Stimulated activated naive CD8-positive, alpha-beta T cell treated with anti-CD3 and anti-CD28 coated beads, Interleukin-15, Interleukin-2, amounts not matched to agents 100 U/mL and 50 U/mL, for 24 hours (primary cell): Measurements from ENCODE around the gene GSN.
"Not testable (repeated sequence)": the region's sequence is repeated elsewhere in the genome, so short reads cannot be mapped to it uniquely, and the experiment has no call there.

Experiments used
- ATAC-seq: fragments of 150-1000 bp; cut with Tn5 transposase; one replicate; pipeline ENCODE4 v1.10.0; 2021
- DNase-seq: peaks from one replicate; pipeline ENCODE4 v3.0.0; 2021

GSN gene

DNA sequence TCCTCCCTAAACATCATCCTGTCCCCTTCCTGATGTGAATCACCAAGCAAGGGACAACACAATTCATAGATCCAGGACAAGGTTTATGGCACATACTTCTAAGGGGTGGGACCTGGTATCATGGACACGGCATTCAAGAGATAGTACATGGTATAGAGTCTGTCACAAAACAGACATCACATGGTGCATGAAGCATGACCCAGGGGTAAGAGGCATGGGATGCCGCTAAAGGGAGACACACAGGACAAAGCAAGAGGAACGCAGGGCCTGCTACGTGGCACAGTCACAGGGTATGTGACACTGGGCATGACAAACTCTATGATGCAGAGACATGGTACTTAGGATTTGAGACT lies 20.7 kb downstream of the GSN start:
- DNase-seq (no peak), ATAC-seq (no peak)

DNA sequence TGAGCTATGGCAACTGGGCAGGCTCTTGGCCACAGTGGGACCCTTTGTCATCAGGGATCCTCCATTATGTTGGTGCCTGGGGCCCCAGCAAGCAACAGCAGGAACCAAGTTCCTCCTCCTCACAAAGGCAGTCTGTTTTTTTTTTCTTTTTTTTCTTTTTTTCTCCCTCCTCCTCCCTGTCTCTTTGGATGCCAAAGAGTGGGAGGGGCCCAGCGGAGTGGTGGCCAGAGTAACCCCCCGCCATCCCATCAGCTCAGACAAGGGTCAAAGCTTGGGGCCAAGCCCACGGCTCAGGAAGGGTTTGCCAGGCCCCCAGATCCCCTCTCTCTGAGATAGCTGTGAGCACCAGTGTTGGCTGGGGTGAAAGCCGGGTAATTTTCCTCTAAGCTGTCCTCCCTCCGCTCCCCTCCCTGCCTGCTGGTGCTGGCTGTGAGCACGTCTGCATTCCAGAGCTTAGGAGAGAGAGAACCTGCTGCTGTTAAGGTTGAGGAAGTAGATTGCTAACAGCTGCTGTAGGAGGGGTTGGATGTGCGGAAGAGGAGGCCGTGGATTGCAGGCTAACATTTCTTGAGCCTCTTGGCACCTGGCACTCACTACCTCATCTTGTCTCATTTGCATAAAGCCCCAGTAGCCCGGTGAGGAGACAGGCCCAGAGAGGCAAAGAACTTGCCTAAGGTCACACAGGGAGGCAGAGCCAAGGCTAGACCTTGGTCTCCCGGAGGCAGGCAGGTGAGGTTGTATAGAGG lies 21.2 kb downstream of the GSN start:
- ATAC-seq, result no peak

DNA sequence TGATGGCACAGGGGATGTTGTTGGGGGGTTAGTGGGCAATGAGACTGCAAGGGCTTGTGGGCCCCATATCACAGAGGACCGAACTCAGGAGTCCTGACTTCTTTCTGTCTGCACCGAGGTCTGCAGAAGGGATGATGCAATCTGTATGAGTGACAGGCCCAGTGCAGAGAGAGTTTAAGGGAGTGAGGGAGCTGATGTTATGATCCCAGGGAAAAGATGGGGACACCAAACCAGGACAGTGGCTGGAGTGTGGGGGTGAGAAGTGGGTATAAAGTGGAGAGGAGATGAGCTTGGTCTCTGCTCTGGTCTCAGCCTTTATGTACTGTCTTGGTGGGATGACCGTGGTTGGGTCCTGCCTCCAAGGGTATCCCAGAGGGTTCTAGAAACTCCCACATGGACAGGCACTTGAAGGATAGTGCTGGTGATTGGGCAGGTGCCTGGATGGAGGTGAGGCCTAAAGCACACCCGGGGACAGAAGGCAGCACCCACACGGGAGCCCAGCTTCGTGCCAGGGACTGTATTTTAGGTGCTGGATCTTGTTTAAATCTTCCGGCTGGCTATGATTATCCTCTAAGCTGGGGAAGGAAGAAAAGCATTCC lies 21.9 kb downstream of the GSN start:
- DNase-seq (no peak), ATAC-seq (no peak)

More for the DNA sequence above, 21.2 kb downstream of the GSN start:
- DNase-seq, result no peak

DNA sequence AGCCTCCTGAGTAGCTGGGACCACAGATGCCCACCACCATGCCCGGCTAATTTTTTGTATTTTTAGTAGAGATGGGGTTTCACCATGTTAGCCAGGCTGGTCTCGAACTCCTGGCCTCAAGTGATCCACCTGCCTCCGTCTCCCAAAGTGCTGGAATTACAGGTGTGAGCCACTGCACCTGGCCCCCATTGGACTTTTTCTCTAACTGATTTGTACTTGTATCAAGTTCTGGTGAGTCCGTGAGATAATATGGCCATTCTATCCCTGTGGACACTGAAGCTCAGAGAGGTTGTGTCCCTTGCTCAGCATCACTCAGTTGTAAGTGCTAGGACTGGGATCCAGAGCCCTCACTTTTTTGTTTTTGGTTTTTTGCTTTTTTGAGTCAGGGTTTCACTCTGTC lies 23.6 kb downstream of the GSN start:
- not testable (repeated sequence) for ATAC-seq, DNase-seq

DNA sequence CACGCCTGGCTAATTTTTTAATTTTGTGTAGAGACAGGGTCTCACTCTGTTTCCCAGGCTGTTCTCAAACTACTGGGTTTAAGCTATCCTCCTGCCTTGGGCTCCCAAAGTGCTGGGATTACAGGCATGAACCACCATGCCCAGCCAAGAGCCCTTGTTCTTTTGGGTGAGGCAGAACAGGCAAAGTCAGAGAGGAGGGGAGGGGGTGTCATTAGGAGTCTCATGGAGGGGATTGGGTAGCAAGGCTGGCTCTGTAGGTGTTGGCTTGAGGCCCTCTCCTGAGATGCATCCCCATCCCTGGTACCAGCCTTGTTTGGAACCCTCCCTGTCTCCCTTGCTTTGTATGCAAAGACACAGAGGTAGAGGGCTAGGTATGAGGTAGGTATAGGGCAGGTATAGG lies 24.1 kb downstream of the GSN start:
- ATAC-seq (no peak), DNase-seq (no peak)

DNA sequence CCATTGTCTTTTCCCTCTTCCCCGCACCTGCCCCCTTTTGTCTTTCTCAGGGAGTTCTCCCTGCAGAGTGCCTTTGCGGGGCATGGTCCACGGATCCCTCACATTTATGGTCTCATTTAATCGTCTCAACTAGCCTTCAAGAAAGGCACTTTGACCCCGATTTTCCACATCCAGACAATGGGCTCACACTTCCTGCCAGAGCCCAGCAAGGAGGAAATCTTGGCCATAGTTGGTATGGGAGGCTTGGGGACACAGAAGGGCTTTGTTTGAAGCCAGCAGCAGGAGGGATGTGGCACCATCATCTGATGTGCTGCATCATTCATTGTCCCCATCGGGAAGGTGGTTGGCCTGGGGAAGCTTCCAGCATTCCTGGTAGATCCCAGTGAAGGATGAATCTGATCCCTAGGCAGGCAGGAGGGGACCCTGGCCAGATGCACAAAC lies 24.9 kb downstream of the GSN start:
- DNase-seq, result no peak
- ATAC-seq, result no peak

DNA sequence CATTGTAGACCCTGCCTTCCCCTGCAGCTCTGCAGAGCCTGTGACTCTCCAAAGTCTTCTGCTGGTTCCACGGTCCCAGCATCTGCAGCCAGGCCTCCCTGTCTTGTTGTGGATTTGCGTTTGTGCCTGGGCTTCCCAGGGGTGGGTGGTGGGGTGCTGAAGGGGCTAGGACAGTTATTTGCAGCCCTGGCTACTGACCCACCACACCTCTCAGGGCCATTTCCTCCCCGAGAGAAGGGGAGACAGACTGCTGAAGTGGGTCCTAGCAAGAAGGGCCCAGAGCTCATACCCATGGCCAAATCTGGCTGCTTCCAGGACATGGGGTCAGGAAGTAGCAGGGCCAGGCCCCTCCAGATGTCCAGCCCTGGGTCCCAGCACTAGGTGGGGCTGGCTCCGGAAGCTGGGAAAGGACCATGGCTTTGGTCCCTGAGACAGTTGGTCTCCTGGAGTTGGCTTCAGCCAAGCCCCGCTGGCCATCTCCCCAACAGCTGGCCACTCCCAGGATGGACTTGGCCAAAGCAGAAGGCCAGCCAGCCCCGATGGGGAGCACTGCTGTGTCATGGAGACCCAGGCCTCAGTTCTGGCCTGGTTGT lies 26.3 kb downstream of the GSN start:
- DNase-seq, result no peak
- no peak for ATAC-seq

DNA sequence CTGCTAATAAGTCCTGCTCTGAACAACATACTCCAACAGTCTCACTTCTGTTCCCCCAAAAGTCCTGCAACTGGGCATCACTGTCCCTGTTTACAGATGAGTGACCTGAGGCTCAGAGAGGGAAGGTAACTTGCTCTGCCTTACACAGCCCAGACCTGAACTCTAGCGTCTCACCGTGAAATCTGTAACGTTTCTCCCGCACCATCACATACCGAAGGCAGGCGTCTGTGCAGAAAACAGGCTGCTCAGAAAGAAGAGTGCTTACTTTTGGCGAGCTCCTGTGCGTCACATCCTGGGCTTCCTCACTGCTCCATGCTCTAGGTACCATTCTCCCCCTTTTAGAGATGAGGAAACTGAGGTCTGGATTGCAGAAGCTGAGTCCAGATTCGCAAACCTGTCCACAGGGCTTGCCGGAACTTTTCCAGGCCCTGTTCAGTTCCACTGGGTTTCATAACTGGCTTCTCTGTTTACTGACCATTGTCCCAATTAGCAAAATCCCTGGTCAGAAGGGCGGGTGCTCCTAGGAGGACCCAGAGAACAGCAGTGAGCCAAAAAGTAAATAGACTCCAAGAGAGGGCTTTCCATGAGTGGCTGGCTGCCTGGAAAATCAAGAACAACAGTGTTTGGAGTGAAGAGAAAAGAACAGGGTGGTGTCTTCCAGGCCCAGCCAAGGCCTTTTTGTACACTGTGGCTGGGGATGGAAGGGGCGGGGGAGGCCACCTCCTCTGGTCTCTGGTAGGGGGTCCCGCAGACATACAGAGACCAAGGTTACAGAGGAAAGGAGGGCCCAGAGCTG lies 27.1 kb downstream of the GSN start:
- DNase-seq (no peak), ATAC-seq (no peak)

DNA sequence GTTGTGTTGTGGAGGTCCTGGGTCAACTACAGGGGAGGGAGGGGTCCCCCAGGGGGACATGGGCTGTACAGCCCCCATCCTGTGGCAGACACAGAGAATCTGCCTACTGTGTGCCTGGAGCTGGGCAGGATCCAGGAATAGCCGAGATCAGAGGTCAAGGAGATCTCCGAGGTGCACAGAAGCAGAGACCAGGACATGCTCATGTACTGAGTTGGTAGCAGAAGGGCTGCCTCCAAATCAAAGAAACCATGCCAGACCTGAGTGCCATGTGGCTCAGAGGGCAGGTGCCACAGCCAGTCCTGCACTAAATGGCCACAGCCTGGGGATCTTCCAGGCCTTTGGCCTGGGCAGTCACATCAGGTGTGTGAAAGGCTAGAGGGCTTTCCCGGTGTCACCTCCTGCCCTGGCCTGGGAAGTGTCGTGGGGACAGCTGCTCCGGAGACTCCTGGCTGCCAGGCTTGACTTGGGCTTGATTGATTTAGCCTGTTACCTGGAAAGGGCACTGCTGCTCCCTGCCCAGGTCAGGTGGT lies 27.8 kb downstream of the GSN start:
- DNase-seq (no peak), ATAC-seq (no peak)

DNA sequence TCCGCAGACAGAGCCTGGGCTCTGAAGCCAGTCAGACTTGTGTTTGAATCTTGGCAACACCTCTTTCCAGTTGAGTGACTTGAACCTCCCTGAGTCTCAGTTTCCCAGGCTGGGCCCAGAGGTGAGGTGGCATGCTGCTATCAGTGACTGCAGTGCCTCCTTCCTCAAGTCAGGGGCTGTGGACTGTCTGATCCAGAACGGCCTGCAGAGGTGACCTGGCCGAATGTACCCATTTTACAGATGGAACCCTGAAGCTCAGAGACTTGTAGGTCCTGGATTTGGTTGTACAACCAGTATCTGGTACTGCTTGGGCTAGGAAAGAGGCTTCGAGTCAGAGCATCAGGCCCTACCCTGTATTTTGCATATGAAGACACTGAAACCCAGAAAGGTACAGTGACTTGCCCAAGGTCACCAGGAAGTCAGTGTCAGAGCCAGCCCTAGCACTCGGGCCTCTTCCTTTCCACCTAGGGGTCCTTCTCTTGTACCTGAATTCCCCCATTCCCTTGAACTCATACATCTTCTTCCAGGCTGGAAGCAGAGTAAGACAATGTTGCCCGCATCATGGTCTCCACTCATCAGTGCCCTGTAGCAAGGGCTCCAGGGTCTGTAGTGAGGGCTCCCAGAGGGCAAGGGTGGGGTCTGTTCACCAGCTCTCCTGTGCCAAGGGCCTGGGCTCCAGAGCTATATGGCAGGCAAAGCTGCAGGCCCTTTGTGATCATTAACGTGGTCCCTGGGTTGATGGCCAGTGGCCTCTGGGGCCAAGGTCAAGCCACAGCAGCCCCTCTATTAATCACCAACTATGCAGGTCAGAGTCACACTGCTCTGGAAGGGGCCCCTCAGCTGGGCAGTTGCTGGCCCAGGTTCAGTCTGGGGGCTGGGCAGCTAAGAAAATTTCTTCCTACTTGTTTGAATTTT lies 28.5 kb downstream of the GSN start:
- no peak for ATAC-seq
- DNase-seq, result no peak

DNA sequence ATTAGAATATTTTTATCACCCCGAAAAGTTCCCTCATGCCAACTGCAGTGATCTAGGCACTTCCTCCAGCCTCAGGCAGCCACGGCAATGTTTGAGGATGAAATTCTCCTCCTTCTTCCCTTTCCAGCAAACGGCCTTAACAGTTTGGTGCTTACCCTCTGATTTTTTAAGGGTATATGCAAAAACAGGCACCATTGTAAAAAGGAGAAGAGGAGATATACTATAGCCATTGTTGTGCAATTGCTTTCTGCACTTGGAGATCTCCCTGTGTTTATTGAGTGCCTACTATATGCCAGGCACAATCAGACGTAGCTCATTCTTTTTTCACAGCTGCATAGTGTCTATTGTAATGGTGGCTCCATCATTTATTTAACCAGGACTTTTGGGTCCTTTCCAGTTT lies 29.4 kb downstream of the GSN start:
- DNase-seq (no peak), ATAC-seq (no peak)

DNA sequence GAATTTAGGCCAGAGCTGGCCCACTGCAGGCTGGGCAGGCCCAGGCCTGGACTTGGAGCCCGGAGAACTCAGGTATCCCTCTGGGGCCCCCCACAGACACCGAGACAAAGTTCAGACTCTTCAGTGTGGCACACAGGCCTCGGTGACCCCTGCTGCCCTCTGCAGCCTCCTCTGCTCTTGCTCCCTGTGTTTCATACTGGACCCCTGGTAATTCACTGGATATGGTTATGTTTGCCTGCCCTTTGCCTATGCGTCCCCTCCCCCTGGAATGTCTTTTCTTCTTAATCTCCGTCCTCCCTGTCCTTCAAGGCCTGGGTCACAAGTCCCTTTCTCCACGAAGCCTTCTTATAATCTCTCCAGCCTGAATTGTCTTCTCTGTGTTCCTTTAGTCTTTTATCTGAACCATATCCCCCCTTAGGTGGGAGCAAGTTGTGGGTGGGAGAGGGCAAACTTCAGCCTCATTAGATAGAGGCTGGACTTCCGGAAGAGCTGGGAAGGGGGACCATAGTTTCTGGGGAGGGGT lies 30.1 kb downstream of the GSN start:
- DNase-seq (no peak), ATAC-seq (no peak)

DNA sequence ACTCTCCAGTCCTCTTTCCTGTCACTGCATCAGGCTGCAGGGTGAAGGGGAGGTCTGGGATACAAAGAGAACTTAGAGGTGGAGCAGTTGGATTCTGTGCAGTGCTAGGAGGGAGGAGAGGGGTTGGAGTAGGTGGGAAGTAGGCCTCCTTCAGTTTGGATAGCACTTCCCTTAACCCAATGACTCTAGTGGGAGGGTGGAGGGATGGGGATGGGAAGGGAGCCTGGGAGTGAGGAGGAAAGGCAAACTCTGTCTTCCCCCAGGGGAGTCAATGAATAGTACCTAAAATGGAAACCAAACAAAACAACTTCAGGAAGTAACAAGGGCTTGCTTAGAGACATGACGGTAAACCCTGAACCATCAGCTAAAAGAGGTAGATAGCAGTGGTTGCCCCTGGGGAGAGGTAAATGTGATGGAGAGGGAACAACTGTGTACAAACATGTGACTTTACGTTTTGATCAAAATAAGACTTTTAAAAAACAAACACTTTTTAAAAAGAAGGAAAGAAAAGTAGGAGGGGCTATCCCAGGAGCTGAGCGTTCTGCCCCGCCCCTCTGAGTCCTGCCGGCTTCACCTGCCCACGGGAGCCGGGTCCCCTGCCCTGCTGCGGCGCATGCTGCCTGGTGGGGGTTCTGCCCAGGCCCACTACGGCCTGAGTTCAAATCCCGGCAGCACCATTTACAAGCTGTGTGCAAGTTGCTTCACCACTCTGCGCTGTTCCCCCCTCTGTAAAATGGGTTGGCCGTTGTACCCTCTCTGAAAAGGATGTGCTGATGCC lies 30.9 kb downstream of the GSN start:
- ATAC-seq, result no peak
- no peak for DNase-seq

DNA sequence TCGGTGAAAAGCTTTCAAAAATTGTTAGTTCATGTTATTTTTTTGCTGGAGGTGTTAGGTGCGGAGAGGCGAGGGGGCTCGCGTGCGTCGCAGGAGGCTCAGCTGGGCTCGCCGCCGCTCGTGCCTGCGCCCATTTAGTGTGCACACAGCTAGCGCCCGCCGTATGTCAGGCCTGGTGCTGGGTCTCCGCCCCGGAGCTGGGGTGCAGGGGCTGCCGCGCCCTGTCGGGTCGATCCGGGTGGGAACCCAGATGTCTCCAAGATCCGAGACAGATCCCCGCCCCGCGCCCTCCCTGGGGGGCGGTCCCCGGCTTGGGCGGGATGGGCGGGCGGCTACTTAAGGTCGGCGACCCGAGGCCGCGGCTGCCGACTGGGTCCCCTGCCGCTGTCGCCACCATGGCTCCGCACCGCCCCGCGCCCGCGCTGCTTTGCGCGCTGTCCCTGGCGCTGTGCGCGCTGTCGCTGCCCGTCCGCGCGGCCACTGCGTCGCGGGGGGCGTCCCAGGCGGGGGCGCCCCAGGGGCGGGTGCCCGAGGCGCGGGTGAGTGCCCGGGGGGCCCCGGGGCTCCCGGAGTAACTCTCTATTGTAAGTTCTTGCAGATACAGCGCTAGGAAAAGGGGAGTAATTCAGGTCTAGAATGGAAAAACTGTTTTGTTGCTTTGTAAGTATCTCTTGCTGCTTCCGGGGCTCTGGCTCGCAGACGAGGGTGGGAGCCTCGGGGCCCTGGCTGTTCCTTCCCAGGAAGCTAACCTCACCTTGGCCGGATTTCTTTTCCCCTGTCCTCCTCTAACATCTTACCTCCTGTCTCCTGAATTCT lies 31.7 kb downstream of the GSN start:
- DNase-seq (peak; percentile 37), ATAC-seq (peak; percentile 66)

DNA sequence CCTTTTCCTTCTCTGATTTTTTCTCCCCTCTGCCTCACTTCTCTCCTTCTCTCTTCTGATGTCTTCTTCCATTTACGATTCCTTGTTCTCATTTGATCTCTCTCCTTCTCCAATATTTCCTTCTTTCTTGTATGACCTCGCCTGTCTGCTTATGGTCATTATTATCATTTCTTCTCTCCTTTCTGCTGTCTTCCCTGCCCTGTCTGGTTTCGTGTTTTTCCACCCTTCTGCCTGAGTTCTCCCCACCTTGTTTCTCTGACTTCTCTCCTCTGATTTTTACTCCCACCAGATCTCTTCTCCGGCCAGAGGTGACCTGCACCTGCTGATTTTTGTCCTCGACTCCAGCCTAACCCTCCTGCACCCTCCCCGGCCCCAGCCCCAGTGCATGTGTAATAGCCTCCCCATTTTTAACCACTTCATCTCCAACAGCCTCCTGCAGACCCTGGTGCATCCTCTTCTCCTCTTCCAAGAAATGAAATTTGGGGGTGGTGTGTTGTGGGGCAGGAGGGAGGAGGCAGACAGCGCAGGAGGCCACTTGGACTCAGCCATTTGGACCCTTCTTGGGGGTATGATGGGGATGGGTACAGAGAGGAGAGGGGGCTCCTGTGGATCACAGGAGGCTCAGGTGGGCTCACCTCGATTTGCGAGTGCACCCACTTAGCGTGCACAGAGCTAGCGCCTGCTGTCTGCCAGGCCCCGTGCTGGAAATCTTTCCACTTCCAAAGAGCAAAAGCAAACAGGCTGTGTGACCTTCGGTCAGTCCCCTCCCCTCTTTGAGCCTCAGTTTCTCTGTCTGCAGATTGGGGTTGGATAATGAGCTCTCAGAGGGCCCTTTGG lies 32.5 kb downstream of the GSN start:
- ATAC-seq, result no peak
- DNase-seq, result no peak

DNA sequence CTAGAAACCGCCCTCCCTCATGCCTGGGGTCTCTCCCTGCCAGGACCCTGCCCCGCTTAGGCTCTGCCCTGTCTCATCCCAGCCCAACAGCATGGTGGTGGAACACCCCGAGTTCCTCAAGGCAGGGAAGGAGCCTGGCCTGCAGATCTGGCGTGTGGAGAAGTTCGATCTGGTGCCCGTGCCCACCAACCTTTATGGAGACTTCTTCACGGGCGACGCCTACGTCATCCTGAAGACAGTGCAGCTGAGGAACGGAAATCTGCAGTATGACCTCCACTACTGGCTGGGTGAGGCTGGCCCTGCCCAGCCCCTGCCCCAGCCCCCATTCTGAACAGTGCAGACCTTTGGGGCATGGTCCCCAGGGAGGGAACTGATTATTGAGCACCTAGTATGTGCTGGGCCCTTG lies 33.9 kb downstream of the GSN start:
- ATAC-seq, result no peak
- DNase-seq, result no peak

DNA sequence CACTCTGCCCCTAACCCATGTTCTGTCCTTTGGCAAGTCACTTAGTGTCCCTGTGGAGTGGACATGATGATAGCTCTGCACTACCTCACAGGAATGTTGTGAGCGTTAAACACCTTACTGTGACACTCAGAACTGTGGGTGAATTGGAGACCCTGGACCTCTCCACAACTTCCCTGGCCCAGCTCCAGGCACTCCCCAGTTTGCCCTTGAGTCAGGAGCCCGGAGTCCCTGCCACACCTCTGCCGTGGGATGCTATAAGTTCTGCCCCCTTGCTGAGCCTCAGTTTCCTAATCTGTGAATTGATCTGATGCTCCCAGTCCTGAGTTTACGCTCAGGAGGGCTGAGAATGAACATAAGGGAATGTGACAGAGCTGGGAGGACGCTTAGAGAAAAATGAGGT lies 34.4 kb downstream of the GSN start:
- ATAC-seq (no peak), DNase-seq (no peak)

DNA sequence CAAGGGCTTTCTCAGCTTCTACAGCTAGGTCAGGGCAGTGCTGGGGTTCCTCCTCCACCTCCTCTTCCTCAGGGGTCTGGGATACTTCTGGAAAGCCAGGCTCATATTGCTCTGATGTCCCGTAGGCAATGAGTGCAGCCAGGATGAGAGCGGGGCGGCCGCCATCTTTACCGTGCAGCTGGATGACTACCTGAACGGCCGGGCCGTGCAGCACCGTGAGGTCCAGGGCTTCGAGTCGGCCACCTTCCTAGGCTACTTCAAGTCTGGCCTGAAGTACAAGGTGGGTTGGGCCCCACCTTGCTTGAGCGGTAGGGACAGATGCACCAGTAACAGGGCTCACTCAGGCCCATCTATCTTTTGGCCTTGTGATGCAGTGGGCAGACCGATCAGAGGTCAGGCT lies 34.8 kb downstream of the GSN start:
- ATAC-seq, result no peak
- no peak for DNase-seq
